ENCODE results near the gene LRRN2. TPM values are rescaled to one million over a fixed set of nuclear protein-coding genes. Genes with fewer than 3 reads are reported as not detected.

LRRN2 gene
- polyA plus RNA-seq, 1 of the 3 experiments (the other 2 are of a cell fraction), result not detected

- no peaks in the 10 kb centered on the region for H4K20me1 ChIP-seq (ENCODE audit: insufficient read depth)
- ChIA-PET POLR2A (no interaction called here), CTCF (interaction anchor here (1.0 to 4.8 kb wide), 7 partner anchors 10 to 136 kb away, joined by 3 to 15 read pairs (median 5); no protein-coding TSS in a partner anchor)
- no peak for DNase-seq
- H3K27me3 ChIP-seq (ENCODE audit: insufficient read depth), result peaks cover 17% of the 10 kb centered on the region; the same call in 1 of the 2 replicates
- no peak overlapping the region for H3K9ac ChIP-seq
- no peak overlapping the region for H2AFZ ChIP-seq (ENCODE audit: low read depth)
- H3K9me2 ChIP-seq, result no peaks in the 10 kb centered on the region
- H3F3A ChIP-seq (replicated peaks; ENCODE audit: insufficient read depth), result no peaks in the 10 kb centered on the region
- no peak for TF ChIP-seq YY1 (IDR thresholded peaks at IDR 0.05; ENCODE audit: low read depth)
- no peak for TF ChIP-seq MXI1 (IDR thresholded peaks at IDR 0.05; ENCODE audit: low read depth, low read length)
- no peak overlapping the region for H3K4me3 ChIP-seq (ENCODE audit: low read depth in 2 of 2, low read length in 1 of 2)
- H3K79me2 ChIP-seq (ENCODE audit: insufficient read depth), result no peaks in the 10 kb centered on the region
- no peaks in the 10 kb centered on the region for H3K9me3 ChIP-seq
- H3K27ac ChIP-seq (ENCODE audit: low read depth in 2 of 2, low read length in 1 of 2), result no peak overlapping the region
- 62% methylated on average over 16 of the region's 16 CpGs for WGBS (ENCODE audit: low lambda C conversion rate)
- no peak overlapping the region for H3K4me2 ChIP-seq
- peaks cover 0 to 11% of the 10 kb centered on the region in 2 experiments; a peak in 1 of 4 replicates for H3K4me1 ChIP-seq (ENCODE audit: control insufficient read depth in 1 of 2, insufficient read depth in 2 of 2, low read depth in 1 of 2, low read length in 1 of 2)
- no peaks in the 10 kb centered on the region for H3K36me3 ChIP-seq (replicated peaks in 1 of 2; ENCODE audit: control insufficient read depth in 1 of 2, insufficient read depth in 2 of 2, low read length in 1 of 2)
Observed at GRCh38 chr1:204711103-204711946, 25.8 kb upstream of the LRRN2 start.

- H3F3A ChIP-seq (replicated peaks; ENCODE audit: insufficient read depth), result no peaks in the 10 kb centered on the region
- H3K27me3 ChIP-seq (ENCODE audit: insufficient read depth), result peaks cover 17% of the 10 kb centered on the region; the same call in 1 of the 2 replicates
- TF ChIP-seq SIN3A (IDR thresholded peaks at IDR 0.05; ENCODE audit: borderline replicate concordance, low read depth, low read length) (no peak), EZH2phosphoT487 (IDR thresholded peaks at IDR 0.05; ENCODE audit: borderline replicate concordance, low read depth) (no peak), RXRA (IDR thresholded peaks at IDR 0.05; ENCODE audit: borderline replicate concordance, low read depth) (no peak), MAX (IDR thresholded peaks at IDR 0.05; ENCODE audit: low read depth) (no peak), NRF1 (IDR thresholded peaks at IDR 0.05; ENCODE audit: low read depth, low read length) (no peak), RCOR1 (IDR thresholded peaks at IDR 0.05; ENCODE audit: low read length) (no peak), FOXJ3 (CRISPR knock-in tag; IDR thresholded peaks at IDR 0.05) (no peak), MXI1 (IDR thresholded peaks at IDR 0.05; ENCODE audit: low read depth, low read length) (no peak), USF2 (IDR thresholded peaks at IDR 0.05; ENCODE audit: borderline replicate concordance, low read depth, low read length) (no peak), RAD21 (IDR thresholded peaks at IDR 0.05; ENCODE audit: low read length) (no peak), JUND (IDR thresholded peaks at IDR 0.05) (no peak)
- H3K4me1 ChIP-seq (ENCODE audit: control insufficient read depth in 1 of 2, insufficient read depth in 2 of 2, low read depth in 1 of 2, low read length in 1 of 2), result peaks cover 0 to 10% of the 10 kb centered on the region in 2 experiments; a peak in 1 of 4 replicates
- no peaks in the 10 kb centered on the region for H3K79me2 ChIP-seq (ENCODE audit: insufficient read depth)
- H3K36me3 ChIP-seq (replicated peaks in 1 of 2; ENCODE audit: control insufficient read depth in 1 of 2, insufficient read depth in 2 of 2, low read length in 1 of 2), result no peaks in the 10 kb centered on the region
- CTCF ChIA-PET, result interaction anchor here (0.6 to 1.8 kb wide), 5 partner anchors 11 to 145 kb away, joined by 3 to 5 read pairs (median 3); no protein-coding TSS in a partner anchor
- no peak overlapping the region for H3K27ac ChIP-seq (ENCODE audit: low read depth in 2 of 2, low read length in 1 of 2)
- no peaks in the 10 kb centered on the region for H4K20me1 ChIP-seq (ENCODE audit: insufficient read depth)
- no peaks in the 10 kb centered on the region for H3K9me2 ChIP-seq
- WGBS (ENCODE audit: low lambda C conversion rate), result 43% methylated on average over 9 of the region's 11 CpGs
- no peak overlapping the region for H3K4me3 ChIP-seq (ENCODE audit: low read depth in 2 of 2, low read length in 1 of 2)
- no peak overlapping the region for H2AFZ ChIP-seq (ENCODE audit: low read depth)
- no peak overlapping the region for H3K4me2 ChIP-seq
- H3K9me3 ChIP-seq, result no peaks in the 10 kb centered on the region
- no peak overlapping the region for H3K9ac ChIP-seq
- DNase-seq, result no peak
- POLR2A ChIA-PET, result no interaction called here
Observed at GRCh38 chr1:204709960-204710912, 24.7 kb upstream of the LRRN2 start.
